Uterus (tissue), 2 donors: ENCODE data around the gene FASTKD3.

Experiments
- POLR2A ChIP-seq, 2 donors: fragments of 450-650 bp; IDR thresholded peaks; one replicate each; pipeline ENCODE4 v1.6.1; 2016; ENCODE audit warnings: antibody characterized with exemption in 2 of 2, mild to moderate bottlenecking in 1 of 2, moderate library complexity in 1 of 2
- TF ChIP-seq, protein P1 (sequence below), 4 experiments: fragments of 200-600 bp in 2 of 4; fragments of 450-650 bp in 2 of 4; sonication (generic) in 2 of 4; IDR thresholded peaks; one replicate each; pipeline ENCODE4 v1.5.1; 2016 to 2019; ENCODE audit warnings: antibody characterized with exemption in 4 of 4, mild to moderate bottlenecking in 2 of 4, moderate library complexity in 1 of 4

DNA sequence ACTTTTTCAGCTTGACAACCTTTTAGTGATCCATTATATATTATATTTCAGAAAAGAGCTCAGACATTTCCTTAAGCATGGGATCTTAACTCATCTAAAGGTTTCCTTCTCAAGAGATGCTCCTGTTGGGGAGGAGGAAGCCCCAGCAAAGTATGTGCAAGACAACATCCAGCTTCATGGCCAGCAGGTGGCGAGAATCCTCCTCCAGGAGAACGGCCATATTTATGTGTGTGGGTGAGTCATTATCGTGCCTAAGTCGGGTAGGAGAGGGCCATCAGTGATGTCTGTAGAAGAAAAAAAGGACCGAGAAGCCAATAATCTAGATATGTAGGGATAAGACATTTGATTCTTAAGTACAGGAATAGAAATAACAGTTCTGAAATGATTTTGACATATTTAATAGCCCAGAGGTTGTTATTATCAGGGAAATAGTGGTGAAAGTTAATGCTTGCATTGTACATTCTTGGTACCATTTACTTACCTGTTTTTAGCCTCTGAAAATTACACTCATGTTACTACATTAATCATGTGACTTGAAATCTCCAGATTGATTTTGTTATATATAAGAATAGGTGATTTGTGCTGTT is 28.3 kb upstream of the FASTKD3 start:
- TF ChIP-seq, protein P1, sequence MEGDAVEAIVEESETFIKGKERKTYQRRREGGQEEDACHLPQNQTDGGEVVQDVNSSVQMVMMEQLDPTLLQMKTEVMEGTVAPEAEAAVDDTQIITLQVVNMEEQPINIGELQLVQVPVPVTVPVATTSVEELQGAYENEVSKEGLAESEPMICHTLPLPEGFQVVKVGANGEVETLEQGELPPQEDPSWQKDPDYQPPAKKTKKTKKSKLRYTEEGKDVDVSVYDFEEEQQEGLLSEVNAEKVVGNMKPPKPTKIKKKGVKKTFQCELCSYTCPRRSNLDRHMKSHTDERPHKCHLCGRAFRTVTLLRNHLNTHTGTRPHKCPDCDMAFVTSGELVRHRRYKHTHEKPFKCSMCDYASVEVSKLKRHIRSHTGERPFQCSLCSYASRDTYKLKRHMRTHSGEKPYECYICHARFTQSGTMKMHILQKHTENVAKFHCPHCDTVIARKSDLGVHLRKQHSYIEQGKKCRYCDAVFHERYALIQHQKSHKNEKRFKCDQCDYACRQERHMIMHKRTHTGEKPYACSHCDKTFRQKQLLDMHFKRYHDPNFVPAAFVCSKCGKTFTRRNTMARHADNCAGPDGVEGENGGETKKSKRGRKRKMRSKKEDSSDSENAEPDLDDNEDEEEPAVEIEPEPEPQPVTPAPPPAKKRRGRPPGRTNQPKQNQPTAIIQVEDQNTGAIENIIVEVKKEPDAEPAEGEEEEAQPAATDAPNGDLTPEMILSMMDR (IDR thresholded peaks at IDR 0.05), result no peak
- no peak for TF ChIP-seq POLR2A (IDR thresholded peaks at IDR 0.05)
